ENCODE data around the gene TXNDC12.
"Not testable (repeated sequence)": the region's sequence is repeated elsewhere in the genome, so short reads cannot be mapped to it uniquely, and the experiment has no call there.

The TXNDC12 gene

DNA sequence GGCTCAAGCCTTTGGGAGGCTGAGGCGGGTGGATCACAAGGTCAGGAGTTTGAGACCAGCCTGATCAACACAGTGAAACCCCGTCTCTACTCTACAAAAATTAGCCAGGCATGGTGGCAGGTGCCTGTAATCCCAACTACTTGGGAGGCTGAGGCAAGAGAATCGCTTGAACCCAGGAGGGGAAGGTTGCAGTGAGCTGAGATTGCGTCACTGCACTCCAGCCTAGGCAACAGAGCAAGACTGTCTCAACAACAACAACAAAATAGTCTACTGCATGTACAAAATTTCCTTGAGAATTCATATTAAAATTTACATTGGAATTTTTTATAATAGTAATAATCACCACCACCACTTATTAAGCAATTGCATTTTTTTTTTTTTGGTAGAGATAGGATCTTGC lies 5.7 kb downstream of the TXNDC12 start:
- in situ Hi-C loops (cut with MboI; ENCODE audit: low sequenced_read_pairs): not testable (repeated sequence)

GRCh38 chr1:52045666-52046195 lies 9.3 kb downstream of the TXNDC12 start:
- in situ Hi-C loops (cut with MboI; ENCODE audit: low sequenced_read_pairs): not testable (repeated sequence)

GRCh38 chr1:52045236-52045635 lies 9.8 kb downstream of the TXNDC12 start:
- in situ Hi-C loops (cut with MboI; ENCODE audit: low sequenced_read_pairs): no loop called here

DNA sequence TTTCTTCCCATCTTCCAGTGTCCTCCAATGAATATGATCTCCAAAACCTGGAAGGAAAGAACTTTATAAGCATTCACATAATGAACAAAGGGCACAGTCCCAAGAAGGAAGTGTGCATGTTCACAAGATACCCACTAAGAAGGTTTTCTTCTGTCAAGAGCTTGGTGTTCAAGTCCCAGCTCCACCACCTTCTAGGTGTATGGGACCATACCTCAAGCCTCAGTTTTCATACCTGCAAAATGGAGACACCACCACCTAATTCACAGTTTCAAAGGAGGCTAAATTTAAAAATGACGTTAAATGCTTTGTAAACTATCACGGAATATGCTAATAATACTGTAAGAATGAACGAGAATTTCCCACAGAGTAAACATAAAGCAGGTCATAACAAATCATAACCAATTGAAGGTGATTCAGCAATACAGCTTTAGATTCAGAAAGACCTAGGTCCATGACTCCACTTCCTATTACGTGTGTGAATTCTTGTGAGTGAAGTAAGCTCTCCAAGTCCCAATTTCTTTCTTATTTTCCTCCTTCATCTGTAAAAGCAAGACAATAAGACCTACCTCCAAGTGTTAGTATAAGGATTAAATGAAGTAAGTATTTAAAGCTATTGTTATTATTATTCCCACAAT lies 13.3 kb downstream of the TXNDC12 start:
- in situ Hi-C loops (cut with MboI; ENCODE audit: low sequenced_read_pairs): no loop called here

DNA sequence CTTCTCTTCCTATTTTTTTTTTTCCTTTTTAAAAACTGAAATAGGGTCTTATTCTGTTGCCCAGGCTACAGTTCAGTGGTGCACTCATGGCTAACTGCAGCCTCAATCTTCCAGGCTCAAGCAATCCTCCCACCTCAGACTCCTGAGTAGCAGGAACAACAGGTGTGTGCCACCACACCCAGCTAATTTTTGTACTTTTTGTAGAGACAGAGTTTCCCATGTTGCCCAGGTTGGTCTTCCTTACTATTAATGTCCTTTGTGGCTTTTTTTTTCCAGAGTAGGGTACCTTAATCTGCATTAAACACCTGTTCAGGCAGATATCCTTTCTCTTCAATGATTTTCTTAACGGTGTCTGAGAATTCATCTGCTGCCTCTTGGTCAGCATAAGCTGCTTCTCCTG lies 17.1 kb downstream of the TXNDC12 start:
- in situ Hi-C loops (cut with MboI; ENCODE audit: low sequenced_read_pairs): no loop called here

DNA sequence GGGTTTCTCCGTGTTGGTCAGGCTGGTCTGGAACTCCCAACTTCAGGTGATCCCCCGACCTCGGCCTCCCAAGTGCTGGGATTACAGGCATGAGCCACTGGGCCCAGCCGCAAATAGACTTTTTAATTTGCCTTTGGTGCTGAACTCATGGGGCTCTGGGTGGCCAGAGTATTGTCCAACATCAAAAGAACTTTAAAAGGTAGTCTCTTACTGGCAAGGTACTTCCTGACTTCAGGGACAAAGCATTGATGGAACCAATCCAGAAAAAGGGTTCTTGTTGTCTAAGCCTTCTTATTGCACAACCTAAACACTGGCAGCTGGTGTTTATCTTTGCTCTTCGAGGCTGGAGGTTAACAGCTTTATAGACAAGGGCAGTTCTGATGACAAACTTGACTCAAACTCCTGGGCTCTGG lies 17.6 kb downstream of the TXNDC12 start:
- in situ Hi-C loops (cut with MboI; ENCODE audit: low sequenced_read_pairs): no loop called here

GRCh38 chr1:52034050-52034384 lies 21.0 kb downstream of the TXNDC12 start:
- in situ Hi-C loops (cut with MboI; ENCODE audit: low sequenced_read_pairs): no loop called here

DNA sequence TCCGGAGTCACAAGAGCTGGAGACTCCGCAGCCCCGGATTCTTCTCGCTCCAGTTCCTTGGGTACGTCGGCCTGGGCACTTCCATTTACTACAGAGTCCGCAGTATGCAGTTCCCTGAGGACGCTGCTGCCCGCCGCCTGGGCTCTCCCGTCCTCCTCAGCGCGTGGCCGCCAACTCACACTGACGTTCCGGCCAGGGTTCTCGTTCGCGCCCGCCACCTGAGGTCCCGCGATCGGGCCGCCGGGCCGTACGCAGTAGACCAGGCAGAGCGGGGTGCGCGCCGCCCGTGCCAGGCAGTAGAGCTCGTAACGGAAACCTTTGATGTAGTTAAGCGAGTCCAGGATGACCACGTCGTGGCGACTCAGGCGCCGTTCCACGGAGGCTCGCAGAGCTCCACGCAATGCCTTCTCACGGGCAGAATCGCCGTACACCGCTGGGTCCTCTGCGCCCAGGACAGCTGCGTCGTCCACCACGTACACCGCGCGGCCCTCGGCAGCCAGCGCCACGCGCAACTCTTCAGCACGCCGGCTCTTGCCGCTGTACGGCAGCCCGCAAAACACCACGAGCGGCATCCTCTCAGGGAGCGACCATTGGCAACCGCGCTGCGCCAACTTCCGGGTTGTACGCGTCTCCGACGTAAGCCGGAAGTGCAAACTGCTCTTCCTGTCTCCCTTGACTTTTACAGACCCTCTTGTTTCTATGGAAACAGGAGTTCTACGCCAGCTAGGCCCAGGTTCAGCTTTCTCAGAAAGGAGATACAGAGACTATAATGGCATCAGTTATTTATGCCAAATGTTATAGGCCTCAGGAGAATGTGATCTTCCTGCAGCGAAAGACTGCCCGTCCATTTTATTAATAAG lies 21.6 kb downstream of the TXNDC12 start, which contains the start of gene KTI12:
KTI12 (minus strand) TSS at position 621 of the 860 bp plus-strand sequence; CDS start at position 572, 49 bp downstream.
- in situ Hi-C loops (cut with MboI; ENCODE audit: low sequenced_read_pairs): no loop called here

- in situ Hi-C loops (cut with MboI; ENCODE audit: low sequenced_read_pairs): no loop called here
These were observed 22.2 kb downstream of the TXNDC12 start for GRCh38 chr1:52032785-52033131.

DNA sequence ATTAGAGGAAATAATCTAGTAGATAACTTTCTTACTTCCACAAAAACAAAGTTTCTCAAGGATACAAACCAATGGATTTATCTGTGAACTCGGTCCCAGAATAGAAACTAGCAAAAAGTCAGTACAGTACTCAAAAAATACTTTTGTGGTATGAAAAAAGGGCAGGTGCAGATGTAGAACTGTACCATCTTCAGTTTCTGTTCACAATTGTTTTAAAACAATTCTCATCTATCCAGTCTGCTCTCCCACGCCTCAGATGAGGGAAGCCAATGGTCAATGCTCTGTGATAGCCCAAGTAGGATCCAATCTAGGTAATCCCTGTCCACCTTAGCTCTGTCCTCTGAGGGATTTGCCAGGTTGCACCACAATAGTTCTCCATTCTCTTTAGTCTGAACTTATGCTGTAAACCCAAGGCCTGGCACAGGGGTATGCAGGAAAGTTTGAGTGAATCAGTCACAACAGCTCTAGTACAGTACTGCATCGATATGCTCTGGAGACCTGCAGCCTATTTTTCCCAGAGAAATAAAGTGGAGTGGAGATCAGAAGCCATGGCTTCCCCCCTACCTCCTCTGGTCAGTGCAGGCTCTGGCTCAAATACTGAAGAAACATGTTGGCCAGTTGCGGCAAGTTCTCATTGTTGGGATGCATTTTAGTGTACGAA lies 22.7 kb downstream of the TXNDC12 start:
- in situ Hi-C loops (cut with MboI; ENCODE audit: low sequenced_read_pairs): no loop called here

GRCh38 chr1:52028839-52029238 lies 26.2 kb downstream of the TXNDC12 start:
- in situ Hi-C loops (cut with MboI; ENCODE audit: low sequenced_read_pairs): not testable (repeated sequence)

DNA sequence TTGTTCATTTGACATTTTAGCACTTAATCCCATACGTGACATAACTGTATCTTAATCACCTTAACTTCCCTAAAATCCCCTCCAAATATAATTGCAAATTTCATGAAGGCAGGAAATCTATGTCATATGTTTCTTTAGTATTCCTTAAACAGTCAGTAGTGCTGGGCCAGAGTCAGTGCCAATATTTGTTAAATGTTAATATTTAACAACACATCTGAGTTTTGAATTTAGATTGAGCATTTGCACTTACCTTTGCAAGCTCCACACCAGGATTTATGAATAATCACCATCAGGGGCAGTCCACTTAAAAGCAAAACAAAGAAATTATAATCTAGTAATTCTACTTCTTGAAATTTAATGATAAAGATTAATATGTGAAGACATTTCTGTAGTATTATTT lies 26.7 kb downstream of the TXNDC12 start:
- in situ Hi-C loops (cut with MboI; ENCODE audit: low sequenced_read_pairs): no loop called here

- in situ Hi-C loops (cut with MboI; ENCODE audit: low sequenced_read_pairs): no loop called here
These were observed 28.7 kb downstream of the TXNDC12 start for GRCh38 chr1:52026278-52026677.

DNA sequence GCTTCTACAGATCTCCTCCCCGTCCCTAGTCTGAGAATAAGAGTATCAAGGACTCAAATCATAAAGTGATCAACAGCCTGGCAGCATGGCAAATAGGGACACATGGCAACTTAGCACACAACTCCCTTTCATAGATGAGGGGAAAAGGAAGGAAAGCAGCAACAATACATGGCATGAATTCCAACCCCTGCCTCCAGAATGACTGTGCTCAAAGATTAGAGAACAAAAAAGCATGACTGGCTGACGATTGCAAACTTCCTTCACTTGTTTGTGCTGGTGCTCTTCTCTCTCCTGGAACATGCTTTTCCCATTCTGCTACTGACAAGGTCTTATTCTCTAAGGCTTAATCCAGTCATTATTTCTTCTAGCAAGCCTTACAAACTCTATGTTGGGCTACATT lies 32.9 kb downstream of the TXNDC12 start:
- in situ Hi-C loops (cut with MboI; ENCODE audit: low sequenced_read_pairs): no loop called here

DNA sequence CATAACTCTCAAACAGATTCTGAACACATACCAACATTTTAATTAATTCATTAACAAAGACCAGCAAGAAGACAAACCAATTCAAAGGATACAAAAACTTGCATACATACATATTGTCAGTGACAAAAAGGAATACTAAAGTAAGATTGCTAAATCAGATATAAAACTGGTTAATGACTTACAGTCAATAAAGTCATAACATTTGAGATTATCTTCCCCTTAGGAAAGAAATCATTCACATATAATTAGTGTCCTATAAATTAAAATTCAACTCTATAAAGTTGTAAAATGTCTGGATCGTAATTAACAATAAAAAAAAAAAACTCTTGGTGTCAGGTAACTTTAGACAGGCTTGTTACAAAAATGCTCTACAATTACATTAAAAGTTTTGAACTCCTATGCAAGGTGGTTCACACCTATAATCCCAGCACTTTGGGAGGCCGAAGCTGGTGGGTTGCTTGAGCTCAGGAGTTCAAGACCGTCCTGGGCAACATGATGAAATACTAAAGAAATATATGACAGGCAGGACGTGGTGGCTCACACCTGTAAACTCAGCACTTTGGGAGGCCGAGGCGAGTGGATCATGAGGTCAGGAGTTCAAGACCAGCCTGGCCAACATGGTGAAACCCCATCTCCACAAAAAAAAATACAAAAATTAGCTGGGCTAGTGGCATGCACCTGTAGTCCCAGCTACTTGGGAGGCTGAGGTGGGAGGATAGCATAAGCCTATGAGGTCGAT lies 46.8 kb downstream of the TXNDC12 start:
- in situ Hi-C loops (cut with MboI; ENCODE audit: low sequenced_read_pairs): no loop called here

GRCh38 chr1:52007215-52008002 lies 47.6 kb downstream of the TXNDC12 start:
- in situ Hi-C loops (cut with MboI; ENCODE audit: low sequenced_read_pairs): no loop called here

GRCh38 chr1:52006081-52006553 lies 48.9 kb downstream of the TXNDC12 start:
- in situ Hi-C loops (cut with MboI; ENCODE audit: low sequenced_read_pairs): not testable (repeated sequence)

- in situ Hi-C loops (cut with MboI; ENCODE audit: low sequenced_read_pairs): not testable (repeated sequence)
These were observed 49.4 kb downstream of the TXNDC12 start for GRCh38 chr1:52005548-52005947.

- in situ Hi-C loops (cut with MboI; ENCODE audit: low sequenced_read_pairs): no loop called here
These were observed 51.1 kb downstream of the TXNDC12 start for GRCh38 chr1:52003877-52004276.

All from HL-60/S4 (cell line).